HepG2 (cell line): Measurements from ENCODE around the gene RNF40. TPM values are rescaled to one million over a fixed set of nuclear protein-coding genes. Genes with fewer than 3 reads are reported as not detected.

Experiments used
- ATF7-NPFF ChIP-seq: sonication (generic); formaldehyde crosslinking; IDR thresholded peaks from 2 replicates; pipeline ENCODE4 v1.8.1; 2023; ENCODE audit warnings: mild to moderate bottlenecking, low read depth, missing genetic modification reagents, moderate library complexity
- HNRNPH1 ChIP-seq: fragments of 200-400 bp; formaldehyde crosslinking; optimal IDR thresholded peaks from 2 replicates; pipeline ENCODE3; 2017; ENCODE audit warnings: mild to moderate bottlenecking, low read depth, low read length
- IRF2 ChIP-seq: IDR thresholded peaks from 2 replicates; pipeline ENCODE4 v1.6.1; 2018; ENCODE audit warnings: missing genetic modification reagents, missing compliant biosample characterization
- KAT7 ChIP-seq: IDR thresholded peaks from 2 replicates; pipeline ENCODE4 v1.6.1; 2018; ENCODE audit warnings: borderline replicate concordance, missing compliant biosample characterization
- RAD21 ChIP-seq: fragments of 450-650 bp; formaldehyde crosslinking; IDR thresholded peaks from 2 replicates; pipeline ENCODE4 v1.5.0; 2020; ENCODE audit warnings: mild to moderate bottlenecking
- REL ChIP-seq: sonication (generic); formaldehyde crosslinking; conservative IDR thresholded peaks from 2 replicates; pipeline ENCODE4 v1.8.0; 2022; ENCODE audit warnings: mild to moderate bottlenecking, missing genetic modification reagents, moderate library complexity
- SP5 ChIP-seq: IDR thresholded peaks from 2 replicates; pipeline ENCODE4 v1.6.1; 2016; ENCODE audit warnings: low read depth, borderline replicate concordance
- U2AF1 ChIP-seq: fragments of 200-400 bp; formaldehyde crosslinking; optimal IDR thresholded peaks from 2 replicates; pipeline ENCODE3; 2017; ENCODE audit warnings: mild to moderate bottlenecking, low read depth, low read length
- ZNF10 ChIP-seq: sonication (generic); formaldehyde crosslinking; IDR thresholded peaks from 2 replicates; pipeline ENCODE4 v1.4.0; 2020; ENCODE audit warnings: mild to moderate bottlenecking, low read depth, missing genetic modification reagents, borderline replicate concordance
- ZNF292 ChIP-seq: sonication (generic); formaldehyde crosslinking; IDR thresholded peaks from 2 replicates; pipeline ENCODE4 v1.8.1; 2022; ENCODE audit warnings: mild to moderate bottlenecking, low read depth, missing genetic modification reagents, borderline replicate concordance
- ZNF431 ChIP-seq: sonication (generic); formaldehyde crosslinking; IDR thresholded peaks from 2 replicates; pipeline ENCODE4 v1.9.0; 2022; ENCODE audit warnings: missing genetic modification reagents, low read depth, mild to moderate bottlenecking, borderline replicate concordance
- ZNF550 ChIP-seq: sonication (generic); formaldehyde crosslinking; IDR thresholded peaks from 2 replicates; pipeline ENCODE4 v1.4.0; 2020; ENCODE audit warnings: mild to moderate bottlenecking, missing genetic modification reagents, borderline replicate concordance
- polyA plus RNA-seq, 8 experiments: library from polyadenylated mRNA; depleted of rRNA in 3 of 8; stranded (reverse) in 7 of 8; unstranded in 1 of 8; fragments of >200 nt; fragmentation: Illumina TruSeq in 4 of 8; extraction: Trizol in 4 of 8; gene quantifications; 2 replicates each; pipeline versions ENCODE4 v1.2.1 to v1.2.3, GENCODE V29; 2011 to 2016; ENCODE audit warnings: low read depth in 4 of 8, missing spikeins in 1 of 8, mixed read lengths in 1 of 8; ENCODE audit not compliant: insufficient read depth in 1 of 8
- total RNA-seq, 5 experiments: library from RNA; depleted of rRNA; stranded (reverse); fragments of >200 nt; fragmentation: Illumina TruSeq; extraction: Trizol; gene quantifications; 2 replicates each; pipeline ENCODE4 v1.2.3, GENCODE V29; 2016; ENCODE audit warnings: low read depth in 1 of 5
- TF ChIP-seq, protein P1 (sequence below): sonication (generic); formaldehyde crosslinking; IDR thresholded peaks from 2 replicates; pipeline ENCODE4 v1.4.0; 2020; ENCODE audit warnings: missing genetic modification reagents
- TF ChIP-seq, protein P2 (sequence below): IDR thresholded peaks from 2 replicates; pipeline ENCODE4 v1.6.1; 2016; ENCODE audit warnings: low read depth
- TF ChIP-seq, protein P3 (sequence below): IDR thresholded peaks from 2 replicates; pipeline ENCODE4 v1.6.1; 2016
- TF ChIP-seq, protein P4 (sequence below): sonication (generic); formaldehyde crosslinking; IDR thresholded peaks from 2 replicates; pipeline ENCODE4 v1.4.0; 2020; ENCODE audit warnings: low read depth, missing genetic modification reagents
- TF ChIP-seq, protein P5 (sequence below): sonication (generic); formaldehyde crosslinking; IDR thresholded peaks from 2 replicates; pipeline ENCODE4 v1.5.1; 2020; ENCODE audit warnings: mild to moderate bottlenecking, missing genetic modification reagents

RNF40 gene
- total and polyA plus RNA-seq, 2 of the 13 experiments (the other 11 are each of a cell fraction or from before 2014, with no cell fraction given), result 84.0 to 85.6 TPM

DNA sequence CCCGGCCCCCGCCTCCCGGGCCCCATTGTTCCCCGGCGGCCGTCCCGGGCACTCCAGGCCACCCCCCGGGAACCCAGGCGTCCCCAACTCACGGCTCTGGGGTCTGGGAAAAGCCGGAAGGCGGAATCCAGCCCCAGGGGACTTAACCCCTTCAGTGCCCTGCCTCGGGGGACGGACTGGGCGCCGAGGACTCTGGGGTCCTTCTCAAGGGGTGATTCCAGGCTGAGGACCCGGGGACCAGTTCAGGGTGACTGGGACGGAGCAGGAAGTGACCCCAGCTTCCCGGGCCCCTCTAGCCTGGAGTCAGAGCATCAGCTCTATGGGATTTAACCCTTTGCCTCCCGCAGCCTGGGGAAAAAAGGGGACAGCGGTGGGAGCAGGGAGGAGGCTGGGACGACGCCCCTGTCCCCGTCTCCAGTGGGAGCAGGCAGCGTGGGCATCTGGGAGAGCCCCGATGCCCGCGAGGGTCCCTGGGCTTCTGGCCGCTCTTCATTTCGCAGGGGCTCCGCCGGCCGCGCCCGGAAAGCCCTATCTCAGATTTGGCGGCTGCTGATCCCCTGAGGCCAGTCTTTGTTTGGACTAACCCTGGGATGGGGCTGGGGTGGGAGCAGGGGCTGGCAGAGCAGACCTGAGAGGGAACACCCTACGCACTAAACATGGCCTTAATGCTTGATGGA lies 25.0 kb downstream of the RNF40 start, which contains the start of gene ZNF629 (continued):
- TF ChIP-seq ZNF550 (CRISPR knock-in tag), result no peak
- peak; percentile 82; the same call in 1 of the 2 replicates for TF ChIP-seq REL (CRISPR knock-in tag)
- TF ChIP-seq IRF2 (CRISPR knock-in tag), result peak; percentile 65
- peak; percentile 77; the same call in 1 of the 2 replicates for TF ChIP-seq KAT7 (CRISPR knock-in tag)
- peak; percentile 88 for TF ChIP-seq ZNF292 (CRISPR knock-in tag)
- peak; percentile 80 for TF ChIP-seq HNRNPH1
- TF ChIP-seq, protein P1, sequence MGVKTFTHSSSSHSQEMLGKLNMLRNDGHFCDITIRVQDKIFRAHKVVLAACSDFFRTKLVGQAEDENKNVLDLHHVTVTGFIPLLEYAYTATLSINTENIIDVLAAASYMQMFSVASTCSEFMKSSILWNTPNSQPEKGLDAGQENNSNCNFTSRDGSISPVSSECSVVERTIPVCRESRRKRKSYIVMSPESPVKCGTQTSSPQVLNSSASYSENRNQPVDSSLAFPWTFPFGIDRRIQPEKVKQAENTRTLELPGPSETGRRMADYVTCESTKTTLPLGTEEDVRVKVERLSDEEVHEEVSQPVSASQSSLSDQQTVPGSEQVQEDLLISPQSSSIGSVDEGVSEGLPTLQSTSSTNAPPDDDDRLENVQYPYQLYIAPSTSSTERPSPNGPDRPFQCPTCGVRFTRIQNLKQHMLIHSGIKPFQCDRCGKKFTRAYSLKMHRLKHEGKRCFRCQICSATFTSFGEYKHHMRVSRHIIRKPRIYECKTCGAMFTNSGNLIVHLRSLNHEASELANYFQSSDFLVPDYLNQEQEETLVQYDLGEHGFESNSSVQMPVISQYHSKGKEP (CRISPR knock-in tag), result no peak
- TF ChIP-seq ATF7-NPFF (CRISPR knock-in tag), result peak; percentile 65
- TF ChIP-seq, protein P2, sequence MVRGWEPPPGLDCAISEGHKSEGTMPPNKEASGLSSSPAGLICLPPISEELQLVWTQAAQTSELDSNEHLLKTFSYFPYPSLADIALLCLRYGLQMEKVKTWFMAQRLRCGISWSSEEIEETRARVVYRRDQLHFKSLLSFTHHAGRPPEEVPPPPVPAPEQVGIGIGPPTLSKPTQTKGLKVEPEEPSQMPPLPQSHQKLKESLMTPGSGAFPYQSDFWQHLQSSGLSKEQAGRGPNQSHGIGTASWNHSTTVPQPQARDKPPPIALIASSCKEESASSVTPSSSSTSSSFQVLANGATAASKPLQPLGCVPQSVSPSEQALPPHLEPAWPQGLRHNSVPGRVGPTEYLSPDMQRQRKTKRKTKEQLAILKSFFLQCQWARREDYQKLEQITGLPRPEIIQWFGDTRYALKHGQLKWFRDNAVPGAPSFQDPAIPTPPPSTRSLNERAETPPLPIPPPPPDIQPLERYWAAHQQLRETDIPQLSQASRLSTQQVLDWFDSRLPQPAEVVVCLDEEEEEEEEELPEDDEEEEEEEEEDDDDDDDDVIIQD (CRISPR knock-in tag), result 0 out of 2 replicates have a peak, but pooled peaks have one; percentile 19
- no peak for TF ChIP-seq ZNF10 (CRISPR knock-in tag)
- no peak for TF ChIP-seq SP5 (CRISPR knock-in tag)
- TF ChIP-seq RAD21 (CRISPR knock-in tag), result peak; percentile 62
- peak; percentile 99 for TF ChIP-seq U2AF1
- TF ChIP-seq, protein P3, sequence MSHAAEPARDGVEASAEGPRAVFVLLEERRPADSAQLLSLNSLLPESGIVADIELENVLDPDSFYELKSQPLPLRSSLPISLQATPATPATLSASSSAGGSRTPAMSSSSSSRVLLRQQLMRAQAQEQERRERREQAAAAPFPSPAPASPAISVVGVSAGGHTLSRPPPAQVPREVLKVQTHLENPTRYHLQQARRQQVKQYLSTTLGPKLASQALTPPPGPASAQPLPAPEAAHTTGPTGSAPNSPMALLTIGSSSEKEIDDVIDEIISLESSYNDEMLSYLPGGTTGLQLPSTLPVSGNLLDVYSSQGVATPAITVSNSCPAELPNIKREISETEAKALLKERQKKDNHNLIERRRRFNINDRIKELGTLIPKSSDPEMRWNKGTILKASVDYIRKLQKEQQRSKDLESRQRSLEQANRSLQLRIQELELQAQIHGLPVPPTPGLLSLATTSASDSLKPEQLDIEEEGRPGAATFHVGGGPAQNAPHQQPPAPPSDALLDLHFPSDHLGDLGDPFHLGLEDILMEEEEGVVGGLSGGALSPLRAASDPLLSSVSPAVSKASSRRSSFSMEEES (CRISPR knock-in tag), result peak; percentile 72
- 0 out of 2 replicates have a peak, but pooled peaks have one; percentile 50 for TF ChIP-seq ZNF431 (CRISPR knock-in tag)
- TF ChIP-seq, protein P4, sequence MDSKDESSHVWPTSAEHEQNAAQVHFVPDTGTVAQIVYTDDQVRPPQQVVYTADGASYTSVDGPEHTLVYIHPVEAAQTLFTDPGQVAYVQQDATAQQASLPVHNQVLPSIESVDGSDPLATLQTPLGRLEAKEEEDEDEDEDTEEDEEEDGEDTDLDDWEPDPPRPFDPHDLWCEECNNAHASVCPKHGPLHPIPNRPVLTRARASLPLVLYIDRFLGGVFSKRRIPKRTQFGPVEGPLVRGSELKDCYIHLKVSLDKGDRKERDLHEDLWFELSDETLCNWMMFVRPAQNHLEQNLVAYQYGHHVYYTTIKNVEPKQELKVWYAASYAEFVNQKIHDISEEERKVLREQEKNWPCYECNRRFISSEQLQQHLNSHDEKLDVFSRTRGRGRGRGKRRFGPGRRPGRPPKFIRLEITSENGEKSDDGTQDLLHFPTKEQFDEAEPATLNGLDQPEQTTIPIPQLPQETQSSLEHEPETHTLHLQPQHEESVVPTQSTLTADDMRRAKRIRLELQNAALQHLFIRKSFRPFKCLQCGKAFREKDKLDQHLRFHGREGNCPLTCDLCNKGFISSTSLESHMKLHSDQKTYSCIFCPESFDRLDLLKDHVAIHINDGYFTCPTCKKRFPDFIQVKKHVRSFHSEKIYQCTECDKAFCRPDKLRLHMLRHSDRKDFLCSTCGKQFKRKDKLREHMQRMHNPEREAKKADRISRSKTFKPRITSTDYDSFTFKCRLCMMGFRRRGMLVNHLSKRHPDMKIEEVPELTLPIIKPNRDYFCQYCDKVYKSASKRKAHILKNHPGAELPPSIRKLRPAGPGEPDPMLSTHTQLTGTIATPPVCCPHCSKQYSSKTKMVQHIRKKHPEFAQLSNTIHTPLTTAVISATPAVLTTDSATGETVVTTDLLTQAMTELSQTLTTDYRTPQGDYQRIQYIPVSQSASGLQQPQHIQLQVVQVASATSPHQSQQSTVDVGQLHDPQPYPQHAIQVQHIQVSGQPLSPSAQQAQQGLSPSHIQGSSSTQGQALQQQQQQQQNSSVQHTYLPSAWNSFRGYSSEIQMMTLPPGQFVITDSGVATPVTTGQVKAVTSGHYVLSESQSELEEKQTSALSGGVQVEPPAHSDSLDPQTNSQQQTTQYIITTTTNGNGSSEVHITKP (CRISPR knock-in tag), result peak; percentile 94
- TF ChIP-seq, protein P5, sequence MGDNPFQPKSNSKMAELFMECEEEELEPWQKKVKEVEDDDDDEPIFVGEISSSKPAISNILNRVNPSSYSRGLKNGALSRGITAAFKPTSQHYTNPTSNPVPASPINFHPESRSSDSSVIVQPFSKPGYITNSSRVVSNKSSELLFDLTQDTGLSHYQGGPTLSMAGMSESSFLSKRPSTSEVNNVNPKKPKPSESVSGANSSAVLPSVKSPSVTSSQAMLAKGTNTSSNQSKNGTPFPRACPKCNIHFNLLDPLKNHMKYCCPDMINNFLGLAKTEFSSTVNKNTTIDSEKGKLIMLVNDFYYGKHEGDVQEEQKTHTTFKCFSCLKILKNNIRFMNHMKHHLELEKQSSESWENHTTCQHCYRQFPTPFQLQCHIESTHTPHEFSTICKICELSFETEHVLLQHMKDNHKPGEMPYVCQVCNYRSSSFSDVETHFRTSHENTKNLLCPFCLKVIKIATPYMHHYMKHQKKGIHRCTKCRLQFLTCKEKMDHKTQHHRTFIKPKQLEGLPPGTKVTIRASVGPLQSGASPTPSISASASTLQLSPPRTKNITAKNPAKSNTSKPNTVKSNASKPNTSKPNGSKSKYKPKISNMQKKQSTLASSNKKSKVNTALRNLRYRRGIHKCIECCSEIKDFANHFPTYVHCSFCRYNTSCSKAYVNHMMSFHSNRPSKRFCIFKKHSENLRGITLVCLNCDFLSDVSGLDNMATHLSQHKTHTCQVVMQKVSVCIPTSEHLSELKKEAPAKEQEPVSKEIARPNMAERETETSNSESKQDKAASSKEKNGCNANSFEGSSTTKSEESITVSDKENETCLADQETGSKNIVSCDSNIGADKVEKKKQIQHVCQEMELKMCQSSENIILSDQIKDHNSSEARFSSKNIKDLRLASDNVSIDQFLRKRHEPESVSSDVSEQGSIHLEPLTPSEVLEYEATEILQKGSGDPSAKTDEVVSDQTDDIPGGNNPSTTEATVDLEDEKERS (CRISPR knock-in tag), result peak; percentile 65; the same call in 1 of the 2 replicates
